HG03342 (cell line): ENCODE data around the gene EFCAB12.
"Not testable (repeated sequence)": the region's sequence is repeated elsewhere in the genome, so short reads cannot be mapped to it uniquely, and the experiment has no call there.

Source experiments
- ATAC-seq: cut with Tn5 transposase; IDR thresholded peaks from one replicate; pipeline ENCODE4 v1.9.1; 2021; ENCODE audit warnings: mild to moderate bottlenecking, moderate library complexity; ENCODE audit not compliant: unreplicated experiment

Gene EFCAB12

GRCh38 chr3:129371041-129371826, 57.2 kb downstream of the EFCAB12 start:
- no peak for ATAC-seq

DNA sequence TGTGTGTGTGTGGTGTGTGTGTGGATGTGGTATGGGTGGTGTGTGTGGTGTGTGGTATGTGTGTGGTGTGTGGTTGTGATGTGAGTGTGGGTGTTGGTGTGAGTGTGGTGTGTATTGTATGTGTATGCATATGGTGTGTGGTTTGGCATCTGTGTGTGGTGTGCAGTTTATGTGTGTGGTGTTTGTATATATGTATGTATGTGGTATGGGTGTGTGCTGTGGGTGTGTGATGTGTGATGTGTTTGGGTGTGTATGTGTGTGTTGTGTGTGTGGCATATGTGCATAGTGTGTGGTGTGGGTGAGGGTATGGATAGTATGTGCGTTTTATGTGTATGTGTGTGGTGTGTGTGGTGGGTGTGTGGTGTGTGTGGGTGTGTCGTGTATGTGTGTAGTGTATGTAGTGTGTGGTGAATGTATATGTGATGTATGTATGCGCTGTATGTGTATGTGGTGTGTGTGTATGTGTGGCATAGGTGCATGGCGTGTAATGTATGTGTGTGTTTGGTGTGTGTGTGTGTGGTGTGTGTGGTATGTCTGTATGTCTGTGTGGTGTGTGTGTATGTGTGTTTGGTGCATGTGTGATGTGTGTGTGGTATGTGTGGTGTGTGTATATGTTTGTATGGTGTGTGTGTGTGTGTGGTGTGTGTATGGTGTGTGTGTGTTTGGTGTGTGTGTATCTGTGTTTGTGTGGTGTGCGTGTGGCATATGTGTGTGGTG, 58.0 kb downstream of the EFCAB12 start:
- ATAC-seq, result no peak

DNA sequence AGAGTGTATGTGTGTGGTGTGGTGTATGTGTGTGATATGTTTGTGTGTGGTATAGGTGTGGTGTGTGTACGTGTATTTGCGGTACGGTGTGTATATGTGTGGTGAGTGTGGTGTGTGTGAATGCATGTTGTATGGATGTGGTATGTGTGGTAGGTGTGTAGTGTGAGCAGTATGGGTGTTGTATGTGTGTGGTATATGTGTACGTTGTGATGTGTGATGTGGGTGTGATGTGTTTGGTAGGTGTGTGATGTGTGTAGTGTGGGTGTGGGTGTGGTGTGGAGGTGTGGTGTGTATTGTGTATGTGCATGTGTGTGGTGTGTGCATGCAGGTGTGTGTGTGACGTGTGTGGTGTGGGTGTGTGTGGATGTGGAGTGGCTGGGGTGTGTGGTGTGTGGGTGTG, 58.7 kb downstream of the EFCAB12 start:
- ATAC-seq, result no peak

- ATAC-seq, result no peak
These were observed 60.6 kb downstream of the EFCAB12 start for GRCh38 chr3:129367821-129368220.

- ATAC-seq, result no peak
These were observed 62.1 kb downstream of the EFCAB12 start for GRCh38 chr3:129366312-129366831.

GRCh38 chr3:129365296-129366136, 62.9 kb downstream of the EFCAB12 start:
- ATAC-seq, result no peak

DNA sequence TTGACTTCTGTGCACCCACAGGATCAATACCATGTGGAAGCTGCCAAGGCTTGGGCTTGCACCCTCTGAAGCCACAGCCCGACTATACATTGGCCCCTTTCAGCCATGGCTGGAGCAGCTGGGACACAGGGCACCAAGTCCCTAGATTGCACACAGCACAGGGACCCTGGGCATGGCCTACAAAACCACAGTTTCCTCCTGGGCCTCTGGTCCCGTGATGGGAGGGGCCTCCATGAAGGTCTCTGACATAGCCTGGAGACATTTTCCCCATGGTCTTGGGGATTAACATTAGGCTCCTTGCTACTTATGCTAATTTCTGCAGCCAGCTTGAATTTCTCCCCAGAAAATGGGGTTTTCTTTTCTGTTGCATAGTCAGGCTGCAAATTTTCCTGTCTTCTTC, 63.6 kb downstream of the EFCAB12 start:
- ATAC-seq, result not testable (repeated sequence)

- ATAC-seq, result not testable (repeated sequence)
These were observed 65.1 kb downstream of the EFCAB12 start for GRCh38 chr3:129363356-129363755.

GRCh38 chr3:129360705-129361460, 67.6 kb downstream of the EFCAB12 start:
- ATAC-seq, result no peak

DNA sequence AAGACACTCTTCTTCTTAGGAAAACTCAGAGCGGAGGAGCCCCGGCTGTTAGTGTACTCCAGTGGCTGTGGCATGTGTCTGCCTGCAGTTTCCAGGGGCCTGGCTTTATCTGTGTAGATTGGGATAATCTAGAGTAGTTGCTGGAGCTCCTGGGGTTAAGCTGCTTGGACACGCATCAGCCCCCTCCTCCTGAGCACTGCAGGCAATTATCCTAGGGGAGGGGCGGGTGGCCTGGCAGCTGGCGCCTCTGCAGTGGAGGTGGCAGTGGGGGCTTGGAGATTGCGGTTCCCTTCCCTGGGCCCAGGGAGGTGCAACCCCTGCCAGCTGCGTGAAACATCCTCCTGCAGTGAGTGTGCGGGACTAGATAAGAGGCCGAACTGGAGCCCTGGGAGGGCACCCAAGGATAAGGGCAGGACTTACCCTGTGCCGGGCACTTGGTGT, 68.2 kb downstream of the EFCAB12 start:
- ATAC-seq, result no peak

GRCh38 chr3:129358772-129359371, 69.6 kb downstream of the EFCAB12 start:
- ATAC-seq, result no peak

DNA sequence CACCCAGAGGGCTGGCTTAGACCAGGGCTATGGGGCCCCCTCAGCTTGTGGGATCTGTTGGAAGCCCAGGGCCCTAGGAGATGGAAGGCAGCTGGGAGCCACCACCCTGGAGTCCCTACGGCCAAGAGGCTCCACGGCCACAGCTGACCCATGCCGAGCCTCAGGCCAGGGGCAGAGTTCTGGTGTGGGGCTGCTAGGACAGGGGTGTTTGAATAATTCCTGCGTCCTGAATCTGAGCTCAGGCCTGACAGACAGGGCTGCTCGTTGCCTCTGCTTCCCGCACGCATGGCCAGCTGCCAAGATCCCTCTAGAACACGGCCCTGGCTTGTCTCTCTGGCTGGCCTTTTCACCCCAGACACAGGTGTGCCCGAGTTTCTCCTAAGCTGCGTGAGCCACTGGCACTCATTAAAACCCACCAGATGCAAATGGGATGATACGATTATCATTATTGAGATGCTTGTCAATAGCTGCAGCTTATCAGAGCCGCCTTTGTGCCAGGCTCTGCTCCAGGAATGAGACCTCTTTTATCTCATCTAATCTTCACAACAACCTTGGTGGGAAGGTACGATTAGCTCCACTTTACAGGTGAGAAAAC, 70.2 kb downstream of the EFCAB12 start:
- ATAC-seq, result no peak

GRCh38 chr3:129357616-129358015, 70.8 kb downstream of the EFCAB12 start:
- ATAC-seq, result no peak

DNA sequence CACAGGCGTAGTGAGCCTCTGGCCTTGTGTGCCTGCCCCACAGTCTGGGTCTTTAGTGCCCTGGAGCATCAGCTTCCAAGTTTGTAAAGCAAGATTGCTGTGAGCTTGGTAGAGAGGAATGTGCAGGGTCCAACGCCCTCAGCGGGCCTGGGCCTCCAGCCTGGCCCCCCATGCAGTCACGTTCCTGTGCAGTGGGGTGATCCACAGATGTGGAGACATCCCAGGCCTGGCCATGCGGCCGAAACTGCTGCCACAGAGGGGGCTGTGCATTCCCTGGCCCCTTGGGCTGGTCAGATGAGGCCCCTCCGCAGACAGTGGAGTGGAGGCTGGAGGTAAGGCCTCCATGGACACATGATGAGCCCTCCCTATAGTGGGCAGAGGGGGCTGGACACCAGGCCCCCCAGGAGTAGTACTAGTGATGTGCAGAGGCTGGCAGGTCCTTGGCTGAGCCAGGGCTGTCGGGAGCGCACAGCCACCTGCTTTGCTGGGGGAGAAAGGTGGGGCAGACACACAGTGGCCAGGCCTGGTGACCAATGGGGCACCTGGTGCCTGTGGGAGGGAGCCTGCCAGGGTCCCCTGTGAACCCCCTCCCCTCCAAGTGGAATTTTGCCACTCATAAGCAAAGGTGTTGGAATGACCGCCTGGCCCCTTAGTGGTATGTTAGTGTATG, 71.5 kb downstream of the EFCAB12 start:
- no peak for ATAC-seq

- ATAC-seq, result no peak
These were observed 74.9 kb downstream of the EFCAB12 start for GRCh38 chr3:129353589-129353941.

GRCh38 chr3:129352650-129353588, 75.5 kb downstream of the EFCAB12 start:
- ATAC-seq, result no peak

GRCh38 chr3:129352045-129352444, 76.4 kb downstream of the EFCAB12 start:
- ATAC-seq, result no peak
